Parietal lobe (tissue), 1 donor: ENCODE results near the gene FYN. TPM values are rescaled to one million over a fixed set of nuclear protein-coding genes. Genes with fewer than 3 reads are reported as not detected.

ENCODE experiments used
- total RNA-seq: library from RNA; depleted of rRNA; stranded (reverse); fragments of >200 nt; gene quantifications from one replicate; pipeline ENCODE4 v1.2.3, GENCODE V29; 2014

Gene FYN
- 318 TPM for total RNA-seq

GRCh38 chr6:111873178-111874024 is at the start of gene FYN:
Gene FYN (minus strand): TSS chr6:111873452. CDS start chr6:111720051, 153,401 bp downstream.

Other genes starting within 250 kb of the FYN start
- gene CCN6, start 180.7 kb upstream of the FYN start, total RNA-seq, result not detected
- 71.7 TPM for gene TUBE1, start 214.0 kb upstream of the FYN start, total RNA-seq
- 24.1 TPM for gene FAM229B, start 214.1 kb upstream of the FYN start, total RNA-seq